ENCODE results near the gene HEATR5B.

HEATR5B gene

GRCh38 chr2:37105150-37105549 lies 21.0 kb upstream of the HEATR5B start:
- H4K12ac ChIP-seq (ENCODE audit: low read depth, low read length) = no peak overlapping the region
- H3K79me2 ChIP-seq (ENCODE audit: control insufficient read depth, insufficient read depth, low read length, poor library complexity) = no peaks in the 10 kb centered on the region
- H3K18ac ChIP-seq (ENCODE audit: low read length) = no peak overlapping the region
- no peak overlapping the region for H3K4me2 ChIP-seq (ENCODE audit: low read length)
- no peak overlapping the region for H4K8ac ChIP-seq (ENCODE audit: low read depth, low read length)
- H4K91ac ChIP-seq (ENCODE audit: low read depth, low read length) = no peak overlapping the region
- H3K36me3 ChIP-seq (ENCODE audit: control insufficient read depth in 1 of 2, insufficient read depth in 2 of 2, low read length in 2 of 2) = peaks cover 3 to 11% of the 10 kb centered on the region in 2 experiments
- no peaks in the 10 kb centered on the region for H3K9me3 ChIP-seq (ENCODE audit: insufficient read depth, low read depth, low read length)
- H3K4me1 ChIP-seq (ENCODE audit: control insufficient read depth in 1 of 2, insufficient read depth in 2 of 2, low read length in 2 of 2) = peaks cover 0 to 2% of the 10 kb centered on the region in 2 experiments
- no peak overlapping the region for H3K9ac ChIP-seq (ENCODE audit: low read length)
- H2AFZ ChIP-seq (ENCODE audit: insufficient read depth, low read length, poor library complexity) = no peak overlapping the region
- no peaks in the 10 kb centered on the region for H3K27me3 ChIP-seq (ENCODE audit: insufficient read depth, low read length)
- WGBS (ENCODE audit: extremely low coverage, insufficient coverage, insufficient read length) = no CpG with 5 or more reads among the region's 5 CpGs
- no peak overlapping the region for H3K23ac ChIP-seq (ENCODE audit: low read length)
- no peak overlapping the region for H2BK12ac ChIP-seq (ENCODE audit: low read length)
- no peak overlapping the region for H3K27ac ChIP-seq (ENCODE audit: low read depth, low read length)
- no peak for DNase-seq
- no peak overlapping the region for H2AK5ac ChIP-seq (ENCODE audit: low read length)
- no peak overlapping the region for H3K4me3 ChIP-seq (ENCODE audit: low read depth, low read length)
- H3K79me1 ChIP-seq (ENCODE audit: low read length) = no peaks in the 10 kb centered on the region
- no peak overlapping the region for H2BK120ac ChIP-seq (ENCODE audit: insufficient read depth, low read length, poor library complexity)
- no peak overlapping the region for H2BK5ac ChIP-seq (ENCODE audit: low read depth, low read length, poor library complexity)
- no peak overlapping the region for H3K14ac ChIP-seq (ENCODE audit: low read length)
- no peak overlapping the region for H3K4ac ChIP-seq (ENCODE audit: low read depth, low read length)

DNA sequence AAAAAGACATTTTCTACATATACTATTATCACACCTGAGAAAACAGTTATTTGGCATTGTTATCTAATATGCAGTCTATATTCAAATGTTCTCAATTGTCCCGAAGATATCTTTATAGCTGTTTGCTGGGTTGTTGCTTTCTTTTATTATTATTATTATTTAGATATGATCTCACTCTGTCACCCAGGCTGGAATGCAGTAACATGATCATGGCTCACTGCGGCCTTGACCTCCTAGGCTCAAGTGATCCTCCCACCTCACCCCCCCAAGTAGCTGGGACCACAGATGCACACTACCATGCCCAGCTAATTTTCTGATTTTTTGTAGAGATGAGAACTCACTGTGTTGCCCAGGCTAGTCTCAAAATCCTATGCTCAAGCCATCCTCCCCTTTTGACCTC lies 20.0 kb upstream of the HEATR5B start:
- H3K27ac ChIP-seq (ENCODE audit: low read depth, low read length) = no peak overlapping the region
- no peak overlapping the region for H2AFZ ChIP-seq (ENCODE audit: insufficient read depth, low read length, poor library complexity)
- H3K4me1 ChIP-seq (ENCODE audit: control insufficient read depth in 1 of 2, insufficient read depth in 2 of 2, low read length in 2 of 2) = peaks cover 0 to 2% of the 10 kb centered on the region in 2 experiments
- no peak overlapping the region for H3K9ac ChIP-seq (ENCODE audit: low read length)
- no peak overlapping the region for H2BK12ac ChIP-seq (ENCODE audit: low read length)
- no peaks in the 10 kb centered on the region for H3K9me3 ChIP-seq (ENCODE audit: insufficient read depth, low read depth, low read length)
- no peak overlapping the region for H3K23ac ChIP-seq (ENCODE audit: low read length)
- H3K79me2 ChIP-seq (ENCODE audit: control insufficient read depth, insufficient read depth, low read length, poor library complexity) = no peaks in the 10 kb centered on the region
- H3K36me3 ChIP-seq (ENCODE audit: control insufficient read depth in 1 of 2, insufficient read depth in 2 of 2, low read length in 2 of 2) = peaks cover 3 to 11% of the 10 kb centered on the region in 2 experiments
- H4K91ac ChIP-seq (ENCODE audit: low read depth, low read length) = no peak overlapping the region
- H3K18ac ChIP-seq (ENCODE audit: low read length) = no peak overlapping the region
- no CpG with 5 or more reads among the region's 2 CpGs for WGBS (ENCODE audit: extremely low coverage, insufficient coverage, insufficient read length)
- H2BK120ac ChIP-seq (ENCODE audit: insufficient read depth, low read length, poor library complexity) = peak overlapping the region; percentile 13
- H3K4me3 ChIP-seq (ENCODE audit: low read depth, low read length) = no peak overlapping the region
- H3K4me2 ChIP-seq (ENCODE audit: low read length) = no peak overlapping the region
- H4K8ac ChIP-seq (ENCODE audit: low read depth, low read length) = no peak overlapping the region
- H4K12ac ChIP-seq (ENCODE audit: low read depth, low read length) = no peak overlapping the region
- H2AK5ac ChIP-seq (ENCODE audit: low read length) = no peak overlapping the region
- no peak overlapping the region for H3K14ac ChIP-seq (ENCODE audit: low read length)
- H3K79me1 ChIP-seq (ENCODE audit: low read length) = no peaks in the 10 kb centered on the region
- no peaks in the 10 kb centered on the region for H3K27me3 ChIP-seq (ENCODE audit: insufficient read depth, low read length)
- DNase-seq = no peak
- no peak overlapping the region for H2BK5ac ChIP-seq (ENCODE audit: low read depth, low read length, poor library complexity)
- no peak overlapping the region for H3K4ac ChIP-seq (ENCODE audit: low read depth, low read length)

DNA sequence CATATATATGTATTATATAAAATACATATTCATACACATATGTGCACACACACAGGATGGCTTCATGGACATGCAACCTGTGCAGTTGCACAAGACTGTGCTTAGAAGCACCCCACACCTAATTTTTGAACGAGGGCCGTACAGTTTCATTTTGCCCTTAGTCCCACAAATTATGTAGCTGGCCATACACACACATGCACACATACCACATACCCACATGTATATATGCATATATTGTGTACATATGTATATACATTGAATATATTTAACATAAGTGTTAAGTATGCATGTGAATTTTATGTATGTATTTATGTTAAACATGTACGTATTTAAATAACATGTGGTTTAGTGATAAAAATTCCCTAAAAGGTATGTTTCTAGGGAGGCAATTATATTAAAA lies 18.4 kb upstream of the HEATR5B start:
- Histone ChIP-seq H4K91ac (ENCODE audit: low read depth, low read length) (no peak overlapping the region), H3K79me1 (ENCODE audit: low read length) (no peaks in the 10 kb centered on the region), H2BK5ac (ENCODE audit: low read depth, low read length, poor library complexity) (no peak overlapping the region), H3K18ac (ENCODE audit: low read length) (no peak overlapping the region), H4K12ac (ENCODE audit: low read depth, low read length) (no peak overlapping the region), H3K14ac (ENCODE audit: low read length) (no peak overlapping the region), H3K4ac (ENCODE audit: low read depth, low read length) (no peak overlapping the region), H3K27me3 (ENCODE audit: insufficient read depth, low read length) (no peaks in the 10 kb centered on the region), H2AFZ (ENCODE audit: insufficient read depth, low read length, poor library complexity) (no peak overlapping the region), H3K9ac (ENCODE audit: low read length) (no peak overlapping the region), H3K4me2 (ENCODE audit: low read length) (no peak overlapping the region), H3K36me3 (ENCODE audit: control insufficient read depth in 1 of 2, insufficient read depth in 2 of 2, low read length in 2 of 2) (peaks cover 4 to 5% of the 10 kb centered on the region in 2 experiments), H2AK5ac (ENCODE audit: low read length) (no peak overlapping the region), H2BK120ac (ENCODE audit: insufficient read depth, low read length, poor library complexity) (no peak overlapping the region), H4K8ac (ENCODE audit: low read depth, low read length) (no peak overlapping the region), H3K4me1 (ENCODE audit: control insufficient read depth in 1 of 2, insufficient read depth in 2 of 2, low read length in 2 of 2) (peaks cover 3 to 4% of the 10 kb centered on the region in 2 experiments), H3K4me3 (ENCODE audit: low read depth, low read length) (no peak overlapping the region), H3K9me3 (ENCODE audit: insufficient read depth, low read depth, low read length) (no peaks in the 10 kb centered on the region), H3K79me2 (ENCODE audit: control insufficient read depth, insufficient read depth, low read length, poor library complexity) (no peaks in the 10 kb centered on the region), H3K23ac (ENCODE audit: low read length) (no peak overlapping the region), H2BK12ac (ENCODE audit: low read length) (no peak overlapping the region), H3K27ac (ENCODE audit: low read depth, low read length) (no peak overlapping the region)
- DNase-seq = no peak
- WGBS (ENCODE audit: extremely low coverage, insufficient coverage, insufficient read length) = no CpG with 5 or more reads among the region's 3 CpGs

DNA sequence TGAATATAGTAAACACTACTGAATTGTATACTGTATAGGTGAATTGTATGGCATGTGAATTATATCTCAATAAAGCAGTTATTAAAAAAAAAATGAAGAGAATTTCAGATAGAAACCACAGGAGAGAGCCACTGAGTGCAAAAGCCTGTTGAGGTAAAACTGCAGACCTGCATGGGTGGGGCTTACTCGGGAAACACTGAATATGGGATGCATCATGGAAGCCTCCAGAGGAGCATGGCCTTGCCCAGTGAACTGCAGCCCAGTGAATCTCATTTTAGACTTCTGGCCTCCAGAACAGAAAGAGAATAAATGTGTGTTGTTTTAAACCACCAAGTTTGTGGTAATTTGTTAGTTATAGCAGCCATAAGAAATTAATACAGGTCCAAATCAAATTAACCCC lies 15.9 kb upstream of the HEATR5B start:
- DNase-seq = peak; percentile 8 to 34
- H2BK120ac ChIP-seq (ENCODE audit: insufficient read depth, low read length, poor library complexity) = no peak overlapping the region
- H3K4me1 ChIP-seq (ENCODE audit: control insufficient read depth in 1 of 2, insufficient read depth in 2 of 2, low read length in 2 of 2) = peaks cover 3 to 4% of the 10 kb centered on the region in 2 experiments
- H3K9ac ChIP-seq (ENCODE audit: low read length) = no peak overlapping the region
- H3K79me1 ChIP-seq (ENCODE audit: low read length) = no peaks in the 10 kb centered on the region
- no peak overlapping the region for H3K4me3 ChIP-seq (ENCODE audit: low read depth, low read length)
- H2BK5ac ChIP-seq (ENCODE audit: low read depth, low read length, poor library complexity) = no peak overlapping the region
- no peaks in the 10 kb centered on the region for H3K79me2 ChIP-seq (ENCODE audit: control insufficient read depth, insufficient read depth, low read length, poor library complexity)
- WGBS (ENCODE audit: extremely low coverage, insufficient coverage, insufficient read length) = no CpG with 5 or more reads among the region's 1 CpG
- H4K8ac ChIP-seq (ENCODE audit: low read depth, low read length) = no peak overlapping the region
- H2BK12ac ChIP-seq (ENCODE audit: low read length) = no peak overlapping the region
- H3K4ac ChIP-seq (ENCODE audit: low read depth, low read length) = no peak overlapping the region
- no peak overlapping the region for H2AK5ac ChIP-seq (ENCODE audit: low read length)
- H4K12ac ChIP-seq (ENCODE audit: low read depth, low read length) = no peak overlapping the region
- no peak overlapping the region for H2AFZ ChIP-seq (ENCODE audit: insufficient read depth, low read length, poor library complexity)
- no peak overlapping the region for H3K27ac ChIP-seq (ENCODE audit: low read depth, low read length)
- H3K23ac ChIP-seq (ENCODE audit: low read length) = no peak overlapping the region
- no peak overlapping the region for H3K18ac ChIP-seq (ENCODE audit: low read length)
- H4K91ac ChIP-seq (ENCODE audit: low read depth, low read length) = no peak overlapping the region
- H3K4me2 ChIP-seq (ENCODE audit: low read length) = no peak overlapping the region
- peaks cover 2 to 3% of the 10 kb centered on the region in 2 experiments for H3K36me3 ChIP-seq (ENCODE audit: control insufficient read depth in 1 of 2, insufficient read depth in 2 of 2, low read length in 2 of 2)
- H3K27me3 ChIP-seq (ENCODE audit: insufficient read depth, low read length) = no peaks in the 10 kb centered on the region
- no peak overlapping the region for H3K14ac ChIP-seq (ENCODE audit: low read length)
- H3K9me3 ChIP-seq (ENCODE audit: insufficient read depth, low read depth, low read length) = no peaks in the 10 kb centered on the region
